GM21723 (cell line): ENCODE results near the gene BCAS3.
"Not testable (repeated sequence)": the region's sequence is repeated elsewhere in the genome, so short reads cannot be mapped to it uniquely, and the experiment has no call there.

Experiments used
- ATAC-seq: cut with Tn5 transposase; IDR thresholded peaks from one replicate; pipeline ENCODE4 v1.9.1; 2021; ENCODE audit warnings: mild to moderate bottlenecking, moderate library complexity; ENCODE audit not compliant: unreplicated experiment

The BCAS3 gene

DNA sequence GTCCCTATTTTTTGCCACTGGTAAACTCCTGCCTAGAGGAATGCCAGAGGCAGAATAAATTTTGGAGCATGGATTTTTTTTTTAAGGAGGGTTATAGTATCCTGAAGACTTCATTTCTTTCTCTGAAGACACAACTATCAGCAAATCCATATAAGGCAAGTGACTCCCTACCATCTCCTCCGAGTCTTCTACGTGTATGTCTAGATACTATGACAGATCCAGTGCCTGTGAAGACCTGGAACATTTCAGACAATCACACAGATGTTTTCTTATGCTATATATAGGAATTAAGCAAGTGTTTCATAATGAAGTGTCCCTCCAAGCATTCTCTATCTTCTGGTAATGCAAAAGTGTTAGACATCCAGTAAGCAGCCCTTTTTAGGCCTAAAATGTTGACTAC is 466.5 kb downstream of the BCAS3 start:
- no peak for ATAC-seq

DNA sequence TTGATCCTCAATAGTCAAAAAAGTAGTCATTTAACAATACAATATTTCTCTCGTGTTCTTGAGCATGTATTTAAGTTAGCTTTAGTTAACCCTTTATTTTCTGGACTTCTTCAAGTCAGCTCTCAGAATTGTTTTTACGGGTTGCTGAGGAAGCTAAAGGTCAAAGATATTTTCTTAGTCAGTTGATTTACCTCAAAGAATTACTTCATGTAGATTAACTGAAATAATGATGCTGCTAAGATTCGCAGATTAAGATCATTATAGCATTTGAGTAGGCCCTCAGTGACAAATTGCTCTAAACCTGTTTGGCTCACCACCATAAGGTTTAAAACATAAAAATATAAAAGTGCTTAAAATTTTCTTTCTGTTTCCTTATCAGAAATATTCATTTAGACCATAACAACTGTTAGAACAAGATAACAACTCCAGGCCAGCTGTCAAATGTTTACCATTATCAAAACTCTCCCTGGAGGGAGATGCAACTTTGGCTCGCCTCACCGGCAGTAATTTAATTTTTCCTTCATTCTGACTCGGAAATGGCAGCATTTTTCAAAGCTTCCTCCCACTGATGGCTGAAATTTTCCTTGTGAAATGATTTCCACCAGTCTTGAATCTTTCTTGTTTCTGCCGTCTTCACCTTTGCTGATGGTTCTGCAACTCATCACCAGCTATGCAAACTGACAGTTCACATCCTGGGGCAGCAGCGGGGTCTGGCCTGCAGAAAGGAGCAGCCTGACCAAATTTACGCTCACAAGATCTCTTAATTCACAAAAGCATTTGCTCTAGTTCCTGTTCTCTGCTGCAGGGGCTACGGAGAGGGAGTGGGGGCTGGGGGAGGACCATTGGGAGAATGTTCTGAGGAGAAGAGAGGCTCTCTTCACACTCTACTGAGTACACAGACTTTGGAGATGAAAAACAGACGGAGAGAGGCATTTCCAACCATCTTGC is 467.2 kb downstream of the BCAS3 start:
- no peak for ATAC-seq

GRCh38 chr17:61146833-61147232 is 469.2 kb downstream of the BCAS3 start:
- ATAC-seq, result not testable (repeated sequence)

DNA sequence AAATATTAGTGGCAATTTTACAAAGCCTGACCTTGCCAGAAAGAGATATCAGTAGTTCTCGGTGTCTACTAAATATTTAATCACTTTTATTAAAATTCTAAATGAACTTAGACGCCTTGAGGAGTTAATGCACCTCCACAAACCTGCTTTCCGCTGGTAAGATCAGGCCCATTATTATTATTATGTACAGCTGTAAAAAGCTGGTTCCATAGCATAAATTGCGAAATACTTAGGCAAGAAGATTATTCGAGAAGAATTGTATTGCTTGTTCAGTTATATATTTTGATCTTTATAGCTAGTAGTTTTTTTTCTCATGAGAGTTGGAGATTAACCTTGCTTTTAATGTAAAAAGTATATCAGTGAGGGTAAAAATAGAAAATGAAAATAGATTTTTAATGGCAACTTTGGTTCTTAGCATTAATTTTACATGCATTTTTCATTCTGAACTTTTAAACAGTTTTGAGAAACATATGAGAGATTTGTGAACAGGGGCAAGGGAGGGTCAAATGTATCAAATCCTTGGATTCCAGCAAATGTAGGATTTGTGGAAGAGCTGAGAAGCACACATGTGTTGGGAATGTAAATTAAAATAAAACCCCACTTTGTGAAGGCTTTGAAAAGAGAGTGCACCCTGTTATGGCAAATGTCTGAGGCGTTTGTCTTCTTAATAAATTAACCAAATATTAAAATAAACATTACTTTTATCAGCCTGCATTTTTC is 471.6 kb downstream of the BCAS3 start:
- ATAC-seq, result no peak

DNA sequence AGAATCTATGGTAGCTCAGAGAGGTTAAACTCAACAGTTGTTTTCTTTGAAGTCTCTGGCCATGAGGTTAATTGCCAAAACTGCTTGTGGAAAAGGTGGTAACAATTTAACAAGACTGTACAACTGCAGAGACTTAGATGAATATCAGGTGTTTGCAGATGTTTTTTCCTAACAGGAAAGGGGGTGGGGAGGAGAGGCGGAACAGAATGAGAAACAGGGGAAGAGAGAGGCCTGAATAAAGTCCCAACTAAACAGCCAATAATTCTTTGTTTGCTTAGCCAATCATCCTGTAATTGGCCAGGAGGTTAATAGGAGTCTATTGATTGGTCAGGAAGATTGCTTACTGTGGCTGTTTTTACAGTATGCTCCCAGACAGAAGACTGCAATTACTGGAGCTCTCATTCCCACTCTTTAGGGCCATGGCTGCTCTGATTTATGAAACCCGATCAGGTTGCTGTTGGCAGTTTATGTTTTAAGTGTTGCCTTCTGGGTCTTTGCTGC is 472.3 kb downstream of the BCAS3 start:
- no peak for ATAC-seq

DNA sequence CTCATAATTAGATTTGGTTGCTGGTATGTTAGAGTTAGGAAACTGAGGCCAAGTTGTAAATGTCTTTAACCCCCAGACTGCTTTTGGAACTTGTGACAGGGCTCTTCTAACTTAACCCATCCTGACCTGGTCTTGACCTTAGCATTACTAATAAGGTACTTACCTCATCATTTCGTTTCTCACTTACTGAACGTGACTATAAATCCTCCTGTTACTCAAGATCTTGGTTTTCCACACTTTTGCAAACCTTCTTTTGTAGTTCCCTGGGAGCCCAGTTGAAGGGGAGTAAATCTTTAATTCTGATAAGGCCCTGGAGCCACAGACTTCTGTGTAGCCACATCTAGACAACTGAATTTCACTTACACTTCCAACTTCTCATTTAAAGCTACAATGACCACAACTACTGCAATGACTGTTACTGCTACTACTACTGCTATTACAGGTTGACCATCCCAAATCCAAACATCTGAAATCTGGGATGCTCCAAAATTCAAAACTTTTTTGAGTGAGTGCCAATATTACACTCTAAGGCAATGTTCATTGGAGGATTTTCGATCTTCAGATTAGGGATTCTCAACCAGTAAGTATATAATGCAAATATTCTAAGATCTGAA is 473.1 kb downstream of the BCAS3 start:
- ATAC-seq, result no peak

- no peak for ATAC-seq
Observed at GRCh38 chr17:61152898-61153297, 475.2 kb downstream of the BCAS3 start.

GRCh38 chr17:61155590-61156237 is 478.1 kb downstream of the BCAS3 start:
- ATAC-seq, result no peak

DNA sequence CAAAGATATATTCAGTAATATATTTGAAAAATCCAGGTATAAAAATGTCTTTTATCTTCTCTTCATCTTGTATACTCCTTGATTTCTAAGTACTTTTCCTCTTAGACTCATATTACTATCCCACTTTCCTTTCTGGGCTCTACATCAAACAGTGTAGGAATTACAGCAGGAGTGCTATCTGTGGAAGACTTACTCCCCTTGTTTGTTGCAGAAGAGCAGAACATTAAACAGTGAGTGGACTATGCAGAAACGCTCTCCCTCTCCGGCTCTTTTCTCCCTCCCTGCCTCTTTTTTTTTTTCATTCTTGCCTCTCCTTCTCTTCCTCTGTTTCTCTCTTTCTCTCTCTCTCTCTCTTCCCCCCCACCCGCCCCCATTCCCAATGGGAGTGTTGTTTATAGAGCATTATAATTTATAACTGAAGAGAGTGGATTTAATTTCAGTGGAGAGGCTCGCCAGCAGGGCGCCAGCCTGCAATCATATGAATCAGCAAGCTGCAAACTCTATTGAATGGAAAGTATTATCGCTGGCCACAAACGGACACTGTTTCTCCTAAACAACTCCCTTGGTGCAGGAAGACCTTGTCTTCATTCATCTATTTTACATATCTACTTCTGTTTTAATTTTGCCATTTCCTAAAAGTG is 479.7 kb downstream of the BCAS3 start:
- no peak for ATAC-seq

DNA sequence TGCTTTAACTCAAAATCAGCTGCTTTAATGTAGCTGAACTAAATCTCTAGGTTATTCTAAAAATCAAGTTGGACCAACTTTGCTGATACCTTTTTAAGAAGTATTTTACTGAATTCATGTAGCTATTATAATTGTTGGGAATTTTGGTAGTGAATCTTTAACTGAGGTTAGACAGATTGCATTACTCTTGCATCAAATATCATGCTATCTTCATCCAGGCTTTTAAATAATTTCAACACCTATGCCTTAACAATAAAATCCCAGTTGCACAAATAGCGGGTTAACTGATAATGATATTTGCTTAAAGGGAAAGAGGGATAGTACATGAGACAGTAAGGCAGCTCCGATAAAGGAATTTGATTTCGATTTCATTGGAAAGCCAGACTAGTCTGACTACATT is 480.7 kb downstream of the BCAS3 start:
- no peak for ATAC-seq

- ATAC-seq, result no peak
Observed at GRCh38 chr17:61159221-61159814, 481.7 kb downstream of the BCAS3 start.

GRCh38 chr17:61160204-61160603 is 482.6 kb downstream of the BCAS3 start:
- ATAC-seq, result no peak

GRCh38 chr17:61160789-61161445 is 483.3 kb downstream of the BCAS3 start:
- ATAC-seq, result no peak

- no peak for ATAC-seq
Observed at GRCh38 chr17:61161615-61162134, 484.0 kb downstream of the BCAS3 start.

- no peak for ATAC-seq
Observed at GRCh38 chr17:61164517-61164916, 486.9 kb downstream of the BCAS3 start.

GRCh38 chr17:61167075-61167474 is 489.4 kb downstream of the BCAS3 start:
- no peak for ATAC-seq

DNA sequence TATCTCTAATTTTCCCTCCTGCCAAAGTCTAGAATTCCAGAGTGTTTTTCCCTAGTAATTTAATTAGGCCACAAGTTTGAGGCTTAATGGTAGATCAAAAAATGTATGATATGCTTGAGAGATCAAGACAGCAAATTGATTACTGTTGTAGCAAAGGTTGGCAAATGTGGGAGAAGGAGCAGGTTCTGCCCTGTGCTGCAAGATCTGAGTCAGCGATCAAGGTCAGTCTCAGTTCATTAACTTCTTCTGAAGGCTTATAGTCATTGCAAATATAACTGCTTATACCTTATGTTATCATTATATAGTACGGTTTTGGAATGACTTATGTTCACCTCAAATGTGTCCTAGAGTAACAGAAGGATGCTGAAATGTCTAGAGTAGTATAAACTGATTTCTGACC is 490.9 kb downstream of the BCAS3 start:
- ATAC-seq, result no peak

GRCh38 chr17:61174310-61174709 is 496.7 kb downstream of the BCAS3 start:
- no peak for ATAC-seq
